Coronary artery (tissue), 2 donors: ENCODE results near the gene SDS.

Source experiments
- DNase-seq: peaks from one replicate; pipeline ENCODE4 v3.0.0-alpha.2; 2017; ENCODE audit warnings: low spot score
- H3K27ac ChIP-seq, 2 donors: fragments of 200-600 bp; sonication (generic); one replicate each; pipeline ENCODE4 v1.5.1; 2016 to 2019
- H3K4me3 ChIP-seq: fragments of 200-600 bp; sonication (generic); 2 replicates; pipeline ENCODE4 v1.5.1; 2016; ENCODE audit warnings: mild to moderate bottlenecking, moderate library complexity
- TF ChIP-seq, protein P1 (sequence below): fragments of 200-600 bp; sonication (generic); IDR thresholded peaks from one replicate; pipeline ENCODE4 v1.5.1; 2019; ENCODE audit warnings: antibody characterized with exemption

Gene SDS

GRCh38 chr12:113399490-113399889 lies 4.2 kb downstream of the SDS start:
- TF ChIP-seq, protein P1, sequence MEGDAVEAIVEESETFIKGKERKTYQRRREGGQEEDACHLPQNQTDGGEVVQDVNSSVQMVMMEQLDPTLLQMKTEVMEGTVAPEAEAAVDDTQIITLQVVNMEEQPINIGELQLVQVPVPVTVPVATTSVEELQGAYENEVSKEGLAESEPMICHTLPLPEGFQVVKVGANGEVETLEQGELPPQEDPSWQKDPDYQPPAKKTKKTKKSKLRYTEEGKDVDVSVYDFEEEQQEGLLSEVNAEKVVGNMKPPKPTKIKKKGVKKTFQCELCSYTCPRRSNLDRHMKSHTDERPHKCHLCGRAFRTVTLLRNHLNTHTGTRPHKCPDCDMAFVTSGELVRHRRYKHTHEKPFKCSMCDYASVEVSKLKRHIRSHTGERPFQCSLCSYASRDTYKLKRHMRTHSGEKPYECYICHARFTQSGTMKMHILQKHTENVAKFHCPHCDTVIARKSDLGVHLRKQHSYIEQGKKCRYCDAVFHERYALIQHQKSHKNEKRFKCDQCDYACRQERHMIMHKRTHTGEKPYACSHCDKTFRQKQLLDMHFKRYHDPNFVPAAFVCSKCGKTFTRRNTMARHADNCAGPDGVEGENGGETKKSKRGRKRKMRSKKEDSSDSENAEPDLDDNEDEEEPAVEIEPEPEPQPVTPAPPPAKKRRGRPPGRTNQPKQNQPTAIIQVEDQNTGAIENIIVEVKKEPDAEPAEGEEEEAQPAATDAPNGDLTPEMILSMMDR: no peak
- no peak overlapping the region for H3K27ac ChIP-seq

DNA sequence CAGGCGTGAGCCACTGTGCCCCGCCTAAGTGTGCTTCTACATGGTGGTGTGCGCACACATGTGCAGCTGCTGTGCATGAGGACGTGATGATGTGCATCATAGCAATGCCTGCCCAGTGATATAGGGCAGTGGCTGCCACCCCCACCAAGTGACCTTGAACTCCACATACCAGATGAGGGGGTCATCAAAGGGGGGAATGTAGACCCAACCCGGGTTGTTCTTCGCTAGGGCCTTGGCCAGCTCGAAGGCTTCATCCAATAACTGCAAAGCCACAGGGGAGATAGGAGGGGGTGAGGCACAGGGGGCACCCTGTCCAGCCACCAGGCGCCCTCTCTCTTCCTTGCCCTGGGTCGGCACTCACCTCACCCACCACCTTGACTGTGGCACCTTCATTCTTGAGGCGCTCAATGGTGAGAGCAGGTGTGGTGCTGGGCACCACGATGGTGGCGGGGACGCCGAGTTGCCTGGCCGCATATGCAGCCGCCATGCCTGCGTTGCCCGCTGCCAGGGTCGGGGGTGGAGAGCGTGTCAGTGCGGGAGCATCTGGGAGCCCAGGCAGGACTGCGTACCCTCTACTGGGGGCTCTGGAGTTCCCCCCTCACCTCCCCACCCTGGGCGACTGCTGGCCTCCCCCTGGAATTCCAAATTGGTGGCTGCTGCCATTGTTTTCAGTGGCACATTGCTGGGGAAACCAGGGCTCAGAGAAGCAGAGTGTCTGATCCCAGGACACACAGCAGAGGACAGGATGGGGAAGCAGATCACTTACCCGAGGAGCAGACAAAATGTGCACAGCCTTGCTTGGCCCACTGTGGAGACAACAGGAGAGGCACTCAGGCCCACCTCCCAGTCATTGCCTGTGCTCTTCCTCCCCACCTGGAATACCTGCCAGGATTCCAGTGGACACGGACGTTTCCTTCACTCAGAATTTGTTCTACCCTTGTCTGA lies 5.1 kb downstream of the SDS start:
- TF ChIP-seq, protein P1: no peak
- no peak for DNase-seq
- H3K4me3 ChIP-seq: no peak overlapping the region

More at GRCh38 chr12:113399490-113399889, 4.2 kb downstream of the SDS start:
- H3K4me3 ChIP-seq: no peak overlapping the region
- no peak for DNase-seq

DNA sequence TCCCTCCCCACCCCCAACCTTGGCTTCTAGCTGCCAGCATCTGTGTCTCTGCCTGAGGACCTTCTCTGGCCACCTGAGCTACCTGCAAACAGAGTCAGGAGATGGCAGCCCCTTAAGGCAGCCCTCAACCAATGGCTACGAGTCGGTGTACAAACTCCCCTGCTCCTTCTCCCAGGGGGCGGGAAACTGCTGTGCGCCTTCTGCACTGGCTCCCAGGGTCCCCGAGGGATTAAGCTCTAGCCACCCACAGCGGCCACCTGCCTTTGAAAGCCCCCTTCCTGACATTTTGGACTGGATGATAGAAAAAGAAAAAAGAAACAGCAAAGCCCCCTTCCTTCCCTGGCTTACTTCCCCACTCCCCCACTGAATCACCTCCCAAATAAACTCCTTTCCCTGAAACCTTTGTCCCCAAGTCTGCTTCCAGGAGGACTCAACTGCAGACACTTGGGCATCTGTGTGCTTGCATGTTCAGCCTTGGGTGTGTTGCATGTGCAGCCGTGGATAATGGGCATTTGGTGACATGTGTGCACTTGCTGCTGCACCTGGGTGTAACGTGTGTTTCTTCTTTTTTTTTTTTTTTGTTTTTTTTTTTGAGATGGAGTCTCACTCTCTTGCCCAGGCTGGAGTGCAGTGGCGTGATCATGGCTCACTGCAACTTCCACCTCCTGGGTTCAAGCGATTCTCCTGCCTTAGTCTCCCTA lies 6.0 kb downstream of the SDS start:
- TF ChIP-seq, protein P1: no peak
- Histone ChIP-seq H3K27ac (no peak overlapping the region), H3K4me3 (no peak overlapping the region)
- no peak for DNase-seq

More for the DNA sequence above, 5.1 kb downstream of the SDS start:
- no peak overlapping the region for H3K27ac ChIP-seq

DNA sequence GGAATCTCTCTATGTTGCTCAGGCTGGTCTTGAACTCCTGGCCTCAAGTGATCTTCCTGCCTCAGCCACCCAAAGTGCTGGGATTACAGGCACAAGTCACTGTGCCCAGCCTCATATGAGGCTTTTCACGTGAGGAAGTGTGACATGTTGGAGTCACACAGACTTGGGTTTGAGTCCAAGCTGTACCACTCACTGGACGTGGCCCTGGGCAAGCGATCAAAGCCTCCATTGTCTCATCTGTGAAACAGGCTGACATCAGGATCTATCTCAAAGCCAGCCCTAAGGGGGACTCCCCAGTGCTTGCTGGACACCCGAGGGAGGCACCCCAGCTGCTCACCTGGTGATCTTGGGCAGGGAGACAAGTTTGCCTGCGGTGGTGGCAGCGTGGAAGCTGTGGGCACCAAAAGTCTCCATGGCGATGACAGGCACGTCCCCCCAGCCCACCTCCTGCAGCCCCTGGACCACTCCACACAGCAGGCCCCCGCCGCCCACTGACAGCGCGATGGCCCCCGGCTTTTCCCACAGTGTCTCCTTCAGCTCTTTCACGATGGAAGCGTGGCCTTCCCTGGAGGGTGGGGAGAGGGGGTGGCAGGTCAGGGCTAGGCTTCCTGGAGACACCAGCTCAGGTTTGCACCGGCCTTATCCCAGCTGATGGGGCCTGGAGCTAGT lies 6.7 kb downstream of the SDS start:
- Histone ChIP-seq H3K27ac (no peak overlapping the region), H3K4me3 (no peak overlapping the region)
- no peak for DNase-seq
- TF ChIP-seq, protein P1: no peak

DNA sequence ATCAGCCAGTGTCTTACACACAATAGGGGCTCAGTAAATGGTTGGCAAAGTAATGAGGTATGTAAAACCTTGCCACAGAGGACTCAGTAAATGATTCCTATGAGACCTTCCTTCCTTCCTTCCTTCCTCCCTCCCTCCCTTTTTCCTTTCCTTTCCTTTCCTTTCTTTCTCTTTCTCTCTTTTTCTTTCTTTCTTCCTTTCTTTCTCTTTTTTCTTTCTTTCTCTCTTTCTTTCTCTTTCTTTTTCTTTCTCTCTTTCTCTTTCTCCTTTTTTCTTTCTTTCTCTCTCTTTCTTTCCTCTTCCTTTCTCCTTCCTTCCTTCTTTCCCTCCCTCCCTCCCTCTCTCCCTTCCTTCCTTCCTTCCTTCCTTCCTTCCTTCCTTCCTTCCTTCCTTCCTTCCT lies 7.5 kb downstream of the SDS start:
- no peak for DNase-seq
- Histone ChIP-seq H3K4me3 (no peak overlapping the region), H3K27ac (no peak overlapping the region)
- TF ChIP-seq, protein P1: no peak

GRCh38 chr12:113395119-113395518 lies 8.6 kb downstream of the SDS start:
- no peak for DNase-seq
- TF ChIP-seq, protein P1: no peak
- Histone ChIP-seq H3K27ac (no peak overlapping the region), H3K4me3 (no peak overlapping the region)
